GM12891 (cell line): ENCODE results near the gene SORCS2.

Source experiments
- DNase-seq: peaks from one replicate; pipeline ENCODE4 v3.0.0; 2011; ENCODE audit warnings: low spot score; ENCODE audit not compliant: insufficient read length
- FAIRE-seq: peaks from 2 replicates; lab custom pipeline; 2011; peaks lifted over from hg19 to GRCh38; lab: Jason Lieb, UNC
- PAX5 ChIP-seq: IDR thresholded peaks from 2 replicates; pipeline ENCODE4 v1.6.1; 2011; ENCODE audit warnings: low read length, moderate library complexity, mild to moderate bottlenecking; ENCODE audit not compliant: insufficient read depth, severe bottlenecking
- POLR2A ChIP-seq: IDR thresholded peaks from 2 replicates; pipeline ENCODE4 v1.6.1; 2011; ENCODE audit warnings: low read depth, low read length, control low read depth
- POLR2AphosphoS5 ChIP-seq: IDR thresholded peaks from 2 replicates; pipeline ENCODE4 v1.6.1; 2011; ENCODE audit warnings: low read depth, low read length, control low read depth
- POU2F2 ChIP-seq: IDR thresholded peaks from 2 replicates; pipeline ENCODE4 v1.6.1; 2011; ENCODE audit warnings: low read depth, mild to moderate bottlenecking, control low read depth, low read length, moderate library complexity
- SPI1 ChIP-seq: IDR thresholded peaks from 2 replicates; pipeline ENCODE4 v1.6.1; 2011; ENCODE audit warnings: low read depth, low read length, control low read depth
- TAF1 ChIP-seq: IDR thresholded peaks from 2 replicates; pipeline ENCODE4 v1.6.1; 2011; ENCODE audit warnings: low read depth, low read length, control low read depth

Gene SORCS2

DNA sequence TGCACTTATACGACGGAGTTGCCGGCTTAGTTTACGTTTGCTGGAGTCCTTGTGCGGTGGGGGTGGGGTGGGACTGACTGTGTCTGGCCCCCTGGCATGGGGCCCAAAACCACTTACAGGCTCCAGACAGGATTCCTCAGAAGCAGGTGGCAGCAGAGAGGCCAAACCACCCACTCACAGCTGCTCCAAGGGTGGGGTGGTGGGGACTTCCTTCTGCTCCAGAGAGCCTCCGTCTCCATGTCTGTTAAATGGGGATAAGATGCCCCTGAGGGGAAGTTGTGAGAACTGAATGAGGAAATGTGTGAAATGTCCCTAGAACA, 205.7 kb downstream of the SORCS2 start:
- no peak for DNase-seq
- no peak for TF ChIP-seq POU2F2
- TF ChIP-seq PAX5 = no peak
- TF ChIP-seq TAF1 = no peak
- TF ChIP-seq POLR2AphosphoS5 = no peak
- no peak for TF ChIP-seq POLR2A
- TF ChIP-seq SPI1 = no peak
- FAIRE-seq = no peak

DNA sequence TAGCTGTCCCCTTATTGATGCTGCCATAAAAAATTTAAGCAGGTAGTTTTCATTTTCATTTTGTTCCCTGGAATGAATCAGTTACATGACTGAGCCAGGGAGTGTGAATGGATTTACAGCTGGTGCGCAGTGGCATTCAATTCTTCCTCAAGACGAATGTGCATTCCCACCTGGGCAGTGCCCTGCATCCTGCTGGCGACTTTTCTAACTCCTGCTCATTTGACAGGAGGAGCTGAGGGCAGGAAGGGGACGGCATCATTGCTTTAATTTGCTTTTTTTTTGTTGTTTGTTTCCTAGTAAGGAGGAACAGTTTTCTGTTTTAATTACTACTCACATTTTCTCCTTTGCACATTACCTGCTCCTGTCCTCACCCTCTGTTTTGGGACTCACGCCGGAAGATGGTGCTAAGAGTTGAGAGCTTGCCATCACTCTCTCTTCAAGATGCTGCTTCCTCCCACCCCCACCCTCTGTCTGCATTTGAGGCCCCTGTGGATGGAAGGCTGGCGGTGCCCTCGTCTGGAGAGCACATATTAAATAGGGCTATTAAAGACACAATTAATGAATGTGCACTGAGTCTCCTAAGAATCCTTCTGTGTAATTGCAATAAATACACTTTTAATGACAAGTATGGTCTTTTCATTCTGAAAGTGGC, 206.6 kb downstream of the SORCS2 start:
- TF ChIP-seq POLR2A (no peak), SPI1 (no peak), POU2F2 (no peak), POLR2AphosphoS5 (no peak), PAX5 (no peak), TAF1 (no peak)
- DNase-seq = no peak
- FAIRE-seq = no peak

DNA sequence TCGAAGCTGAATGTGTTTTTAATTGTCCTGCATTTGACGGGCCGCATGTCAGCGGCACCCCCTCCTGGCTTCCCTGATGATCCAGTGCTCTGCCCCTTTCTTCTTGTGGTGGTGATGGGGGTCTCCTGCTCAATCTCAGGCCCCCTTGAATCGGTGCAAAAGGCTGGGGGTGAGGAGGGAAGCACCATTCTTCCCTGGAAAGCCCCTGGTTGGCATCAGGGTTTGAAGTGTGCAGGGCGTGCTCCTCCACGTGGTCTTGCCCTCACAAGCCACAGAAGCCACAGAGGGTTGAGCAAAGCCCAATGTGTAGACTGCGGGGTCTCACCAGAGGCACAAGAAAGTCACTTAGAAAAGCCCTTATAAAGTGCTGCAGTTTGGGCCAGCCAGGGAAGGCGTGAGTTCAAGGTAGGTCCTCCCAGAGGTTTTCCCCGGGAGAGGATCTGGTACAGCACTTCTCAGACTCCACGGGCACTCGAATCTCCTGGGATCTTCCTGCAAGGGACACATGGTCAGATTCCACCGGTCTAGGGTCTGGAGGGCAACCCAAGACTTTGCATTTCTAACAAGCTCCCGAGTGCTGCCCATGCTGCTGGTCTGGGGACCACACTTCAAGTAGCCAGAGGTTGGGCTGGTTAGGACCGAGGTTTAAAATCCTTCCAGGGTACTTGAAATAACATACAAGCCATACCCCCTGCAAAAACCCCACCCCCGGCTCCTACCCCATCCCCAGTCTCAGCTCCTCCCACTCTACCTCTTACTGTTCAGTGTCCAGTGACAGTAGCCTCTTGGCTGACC, 207.3 kb downstream of the SORCS2 start:
- no peak for DNase-seq
- TF ChIP-seq SPI1 = no peak
- TF ChIP-seq POLR2A = no peak
- TF ChIP-seq POU2F2 = no peak
- no peak for TF ChIP-seq PAX5
- TF ChIP-seq TAF1 = no peak
- no peak for TF ChIP-seq POLR2AphosphoS5
- FAIRE-seq = no peak

DNA sequence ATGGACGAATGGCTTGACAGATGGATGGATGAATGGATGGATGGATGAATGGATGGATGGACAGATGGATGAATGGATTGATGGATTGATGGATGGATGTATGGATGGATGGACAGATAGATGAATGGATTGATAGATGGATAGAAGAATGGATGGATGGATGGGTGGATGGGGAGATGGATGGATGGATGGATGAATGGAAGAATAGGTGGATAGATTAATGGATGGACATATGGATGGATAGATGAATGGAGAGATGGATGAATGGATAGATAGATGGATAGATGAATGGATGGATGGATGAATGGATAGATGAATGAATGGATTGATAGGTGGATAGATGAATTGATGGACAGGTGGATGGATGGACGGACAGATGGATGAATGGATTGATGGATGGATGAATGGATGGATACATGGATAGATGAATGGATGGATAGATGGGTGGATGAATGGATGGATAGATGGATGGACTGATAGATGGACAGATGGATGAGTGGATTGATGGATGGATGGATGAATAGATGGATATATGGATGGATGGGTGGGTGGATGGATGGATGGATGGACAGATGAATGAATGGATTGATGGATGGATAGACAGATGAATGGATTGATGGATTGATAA, 208.4 kb downstream of the SORCS2 start:
- no peak for TF ChIP-seq POLR2A
- TF ChIP-seq PAX5 = no peak
- no peak for TF ChIP-seq POU2F2
- no peak for TF ChIP-seq POLR2AphosphoS5
- no peak for TF ChIP-seq TAF1
- no peak for TF ChIP-seq SPI1
- DNase-seq (no peak), FAIRE-seq (no peak)

DNA sequence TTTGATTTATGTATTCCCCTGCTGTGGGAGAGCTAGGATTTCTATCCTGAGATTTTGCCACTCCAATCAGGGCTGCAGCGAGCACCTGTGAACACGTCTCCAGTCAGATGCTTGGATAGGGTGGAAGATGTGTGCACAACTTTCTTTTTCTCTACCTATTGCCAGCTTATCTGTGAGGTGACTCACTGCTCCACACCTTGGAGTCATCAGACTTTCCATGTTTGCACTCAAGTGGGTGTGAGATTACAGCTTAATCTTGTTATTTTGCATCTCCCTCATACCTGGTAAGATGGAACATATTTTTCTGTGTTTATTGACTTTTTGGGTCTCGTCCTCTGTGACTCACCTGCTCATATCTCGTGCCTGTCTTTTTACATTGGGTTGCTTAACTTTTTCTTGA, 210.2 kb downstream of the SORCS2 start:
- FAIRE-seq (no peak), DNase-seq (no peak)

DNA sequence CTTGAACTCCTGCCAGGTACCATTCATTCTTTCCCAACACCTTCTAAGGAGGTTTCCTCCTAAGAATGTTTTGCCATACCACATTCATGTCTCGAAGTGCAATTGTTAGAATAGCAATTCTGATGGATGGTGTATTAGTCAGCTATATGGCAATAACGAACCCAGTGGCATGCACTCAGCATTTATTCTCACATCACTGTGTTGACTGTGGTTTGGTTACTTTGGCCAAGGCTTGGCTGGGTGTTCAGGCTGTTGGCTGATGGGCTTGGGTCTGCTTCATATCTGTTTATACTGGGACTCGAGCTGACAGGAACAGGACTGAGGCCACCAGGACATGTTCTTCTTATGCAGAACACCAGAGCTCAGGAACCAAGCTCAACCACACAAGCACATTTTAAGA, 210.7 kb downstream of the SORCS2 start:
- no peak for FAIRE-seq
- no peak for DNase-seq

More for the DNA sequence above, 210.2 kb downstream of the SORCS2 start:
- TF ChIP-seq SPI1 (no peak), PAX5 (no peak), TAF1 (no peak), POLR2AphosphoS5 (no peak), POLR2A (no peak)

DNA sequence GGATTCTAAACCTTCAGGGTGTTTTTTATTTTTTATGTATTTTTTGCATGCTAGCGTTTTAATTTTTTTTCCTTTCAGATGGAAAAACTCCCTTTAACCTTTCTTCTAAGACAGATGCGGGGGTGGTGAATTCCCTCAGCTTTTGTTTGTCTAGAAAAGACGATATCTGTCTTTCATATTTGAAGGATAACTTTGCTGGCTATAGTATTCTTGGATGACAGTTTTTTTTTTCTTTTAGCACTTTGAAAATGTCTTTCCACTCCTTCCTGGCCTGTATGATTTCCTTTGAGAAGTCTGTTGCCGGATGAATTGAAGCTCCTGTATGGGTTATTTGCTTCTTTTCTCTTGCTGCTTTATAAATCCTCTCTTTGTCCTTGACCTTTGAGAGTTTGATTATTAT, 215.8 kb downstream of the SORCS2 start:
- TF ChIP-seq POLR2AphosphoS5 (no peak), TAF1 (no peak), PAX5 (no peak), SPI1 (no peak), POU2F2 (no peak), POLR2A (no peak)
- FAIRE-seq (no peak), DNase-seq (no peak)

More for the DNA sequence above, 210.7 kb downstream of the SORCS2 start:
- TF ChIP-seq POU2F2 (no peak), SPI1 (no peak), TAF1 (no peak), POLR2A (no peak), PAX5 (no peak), POLR2AphosphoS5 (no peak)

DNA sequence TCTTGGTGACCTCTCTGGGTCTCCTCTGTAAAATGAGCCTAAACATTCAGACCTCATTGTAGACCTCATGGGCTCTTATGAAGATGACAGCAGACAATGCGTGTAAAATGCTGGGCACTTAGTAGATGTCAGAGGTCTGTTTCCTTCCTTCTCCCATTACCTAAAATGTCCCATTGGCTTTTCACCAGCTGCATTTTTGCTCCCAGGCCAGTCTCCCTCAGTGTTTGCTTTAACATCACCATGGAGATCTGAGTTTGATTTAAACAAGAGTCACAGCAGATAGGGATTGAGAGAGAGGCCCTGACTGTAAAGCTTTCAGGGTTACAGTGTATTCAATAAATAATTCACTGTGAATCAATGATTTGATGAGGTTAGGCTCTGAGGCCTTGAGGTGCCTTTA, 218.1 kb downstream of the SORCS2 start:
- FAIRE-seq (no peak), DNase-seq (no peak)
- TF ChIP-seq SPI1 = no peak
- no peak for TF ChIP-seq POLR2A
- no peak for TF ChIP-seq TAF1

DNA sequence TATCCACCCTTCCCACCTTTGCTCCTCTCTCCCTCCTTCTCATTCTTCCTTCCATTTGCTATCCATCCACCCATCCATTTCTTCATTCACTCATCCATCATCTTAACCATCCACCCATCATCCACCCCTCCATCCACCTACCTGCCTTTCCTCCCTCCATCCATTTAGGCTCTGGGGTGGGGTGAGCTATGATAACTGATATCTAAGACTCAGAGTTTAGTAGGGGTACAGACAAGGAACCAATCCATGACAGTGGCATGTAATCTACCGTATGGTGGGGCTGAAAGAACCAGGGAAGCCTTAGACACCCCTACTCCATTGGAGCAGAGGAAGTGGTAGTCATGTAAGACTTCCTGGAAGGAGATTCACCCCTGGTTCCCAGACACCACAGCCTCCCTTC, 219.2 kb downstream of the SORCS2 start:
- TF ChIP-seq TAF1 (no peak), SPI1 (no peak), PAX5 (no peak), POU2F2 (no peak), POLR2AphosphoS5 (no peak), POLR2A (no peak)
- DNase-seq = no peak
- no peak for FAIRE-seq
